Ovary (tissue), 9 donors: Measurements from ENCODE around the gene CTBP2. TPM values are rescaled to one million over a fixed set of nuclear protein-coding genes. Genes with fewer than 3 reads are reported as not detected.
"Not testable (repeated sequence)": the region's sequence is repeated elsewhere in the genome, so short reads cannot be mapped to it uniquely, and the experiment has no call there.

Source experiments
- DNase-seq, 5 donors: peaks; one replicate each; pipeline ENCODE4 v3.0.0-alpha.2; 2019 to 2020
- H3K27ac ChIP-seq, 2 donors: fragments of 200-600 bp; one replicate each; pipeline versions ENCODE4 v1.5.1 to v1.8.0; 2019 to 2022
- H3K27me3 ChIP-seq: fragments of 200-600 bp; one replicate; pipeline ENCODE4 v1.8.0; 2022
- H3K36me3 ChIP-seq: fragments of 200-600 bp; sonication (generic); one replicate; pipeline ENCODE4 v1.5.1; 2019
- H3K4me1 ChIP-seq: one replicate; pipeline ENCODE4 v1.8.1; 2013; ENCODE audit warnings: mild to moderate bottlenecking, moderate library complexity; ENCODE audit not compliant: insufficient read depth
- H3K4me3 ChIP-seq: fragments of 200-600 bp; sonication (generic); one replicate; pipeline ENCODE4 v1.5.1; 2017
- H3K9me3 ChIP-seq, 2 donors: fragments of 200-600 bp in 1 of 2; sonication (generic) in 1 of 2; one replicate each; pipeline versions ENCODE4 v1.5.1 to v1.8.1; 2013 to 2019; ENCODE audit warnings: mild to moderate bottlenecking in 1 of 2, moderate library complexity in 1 of 2
- EP300 ChIP-seq: sonication (generic); formaldehyde crosslinking; IDR thresholded peaks from one replicate; pipeline ENCODE4 v1.6.1; 2017; ENCODE audit warnings: antibody characterized with exemption
- POLR2A ChIP-seq: fragments of 450-650 bp; IDR thresholded peaks from one replicate; pipeline ENCODE4 v1.6.1; 2017; ENCODE audit warnings: antibody characterized with exemption, mild to moderate bottlenecking, moderate library complexity
- whole genome bisulfite sequencing, 3 donors: extraction: QIAGEN DNeasy Blood & Tissue Kit in 1 of 3; methylation state at CpG; one replicate each; pipeline versions ENCODE4 v1.1.5 to v1.1.7; 2013 to 2017; 5-methylcytosine and 5-hydroxymethylcytosine counted together
- intact Hi-C, 4 donors: fragments of 100-400 bp; cut with DNase I; formaldehyde crosslinking; loops; one replicate each; pipeline versions ENCODE4 v1.11.0 to v1.15.1; 2022 to 2023
- polyA plus RNA-seq, 2 donors: library from polyadenylated mRNA; stranded (reverse); fragments of 200-250 nt in 1 of 2; fragments of 350-450 nt in 1 of 2; fragmentation: Illumina TruSeq in 1 of 2; extraction: RNeasy Lipid Tissue Mini Kit (QIAGEN cat#74804) in 1 of 2; gene quantifications; one replicate each; pipeline ENCODE4 v1.2.3, GENCODE V29; 2013 to 2014
- total RNA-seq, 7 donors: library from RNA; depleted of rRNA in 2 of 7; stranded (reverse); fragments of >200 nt in 2 of 7; fragmentation: NEBNext Ultra II Directional in 3 of 7; extraction: Animal tissue kit (Norgen Biotek cat#: 25700) in 3 of 7; gene quantifications; one replicate each; pipeline versions ENCODE4 v1.1.0 to v1.2.4, GENCODE V29; 2016 to 2023
- TF ChIP-seq, protein P1 (sequence below), 3 donors: fragments of 450-650 bp in 2 of 3; fragments of 200-600 bp in 1 of 3; IDR thresholded peaks; one replicate each; pipeline versions ENCODE4 v1.5.1 to v1.8.0; 2016 to 2022; ENCODE audit warnings: antibody characterized with exemption in 3 of 3, mild to moderate bottlenecking in 1 of 3
- donor health status: DM: no; HTN: no; CAD: no; lungs with moderate emphysema.
- donor health status: DM: no; HTN: no; CAD: no.
- donor health status: Bipolar disorder and iron deficiency.
- donor health status: DM: yes; HTN: yes; CAD: no.
- donor health status: DM: no; HTN: no; CAD: no.
- donor health status: DM: yes; HTN: yes; CAD: no.

The CTBP2 gene
- total and polyA plus RNA-seq, 9 donors, result 25.3 to 107 (median 69.5) TPM

DNA sequence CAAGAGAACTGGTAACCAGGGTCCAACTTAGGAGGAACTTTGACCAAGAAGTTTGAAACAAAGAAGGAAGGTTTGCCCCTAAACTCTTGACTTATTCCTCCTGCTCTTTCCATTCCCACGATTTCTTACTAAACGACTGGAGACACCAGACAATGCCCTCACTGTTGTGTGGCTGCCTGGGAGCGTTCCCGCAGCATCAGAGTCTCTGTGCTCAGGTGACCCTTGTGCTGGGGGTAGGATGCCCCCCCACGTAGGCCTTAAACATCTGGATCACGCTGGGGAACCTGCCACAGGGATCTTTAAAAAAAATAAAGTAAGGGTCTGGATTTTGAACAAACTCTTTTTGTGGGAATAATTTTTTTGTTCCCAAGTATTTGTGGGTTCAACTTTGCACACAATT lies 30.1 kb upstream of the CTBP2 start:
- Histone ChIP-seq H3K9me3 (no peaks in the 10 kb centered on the region), H3K4me1 (no peaks in the 10 kb centered on the region), H3K27ac (no peak overlapping the region), H3K27me3 (no peaks in the 10 kb centered on the region), H3K36me3 (no peaks in the 10 kb centered on the region), H3K4me3 (no peak overlapping the region)
- no peak for DNase-seq
- 72 to 80% (median 76%) methylated on average over 6 of the region's 6 CpGs for WGBS, 3 donors
- intact Hi-C loops, result no loop called here
- TF ChIP-seq, protein P1, sequence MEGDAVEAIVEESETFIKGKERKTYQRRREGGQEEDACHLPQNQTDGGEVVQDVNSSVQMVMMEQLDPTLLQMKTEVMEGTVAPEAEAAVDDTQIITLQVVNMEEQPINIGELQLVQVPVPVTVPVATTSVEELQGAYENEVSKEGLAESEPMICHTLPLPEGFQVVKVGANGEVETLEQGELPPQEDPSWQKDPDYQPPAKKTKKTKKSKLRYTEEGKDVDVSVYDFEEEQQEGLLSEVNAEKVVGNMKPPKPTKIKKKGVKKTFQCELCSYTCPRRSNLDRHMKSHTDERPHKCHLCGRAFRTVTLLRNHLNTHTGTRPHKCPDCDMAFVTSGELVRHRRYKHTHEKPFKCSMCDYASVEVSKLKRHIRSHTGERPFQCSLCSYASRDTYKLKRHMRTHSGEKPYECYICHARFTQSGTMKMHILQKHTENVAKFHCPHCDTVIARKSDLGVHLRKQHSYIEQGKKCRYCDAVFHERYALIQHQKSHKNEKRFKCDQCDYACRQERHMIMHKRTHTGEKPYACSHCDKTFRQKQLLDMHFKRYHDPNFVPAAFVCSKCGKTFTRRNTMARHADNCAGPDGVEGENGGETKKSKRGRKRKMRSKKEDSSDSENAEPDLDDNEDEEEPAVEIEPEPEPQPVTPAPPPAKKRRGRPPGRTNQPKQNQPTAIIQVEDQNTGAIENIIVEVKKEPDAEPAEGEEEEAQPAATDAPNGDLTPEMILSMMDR (IDR thresholded peaks at IDR 0.05), result no peak
- TF ChIP-seq EP300 (no peak), POLR2A (no peak)

DNA sequence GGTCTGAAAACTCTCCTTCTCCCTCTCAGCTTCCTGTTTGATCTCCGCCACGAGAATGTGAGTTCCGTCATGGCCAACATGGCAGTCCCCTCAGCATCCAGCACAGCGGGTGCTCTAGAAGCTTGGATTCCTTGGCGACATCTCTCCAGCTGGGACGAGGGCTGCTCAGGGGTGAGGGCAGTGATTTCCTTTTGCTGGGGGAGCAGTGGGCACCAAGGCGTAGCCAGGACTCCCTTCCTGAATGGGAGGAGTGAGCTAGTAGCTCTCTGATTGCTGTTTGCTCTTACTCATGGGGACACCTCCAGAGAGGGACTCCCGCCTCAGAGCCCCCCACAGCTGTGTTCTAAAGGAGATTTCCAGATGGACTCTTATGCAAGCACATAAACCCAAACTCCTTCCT lies 28.8 kb upstream of the CTBP2 start:
- no peak overlapping the region for H3K4me3 ChIP-seq
- DNase-seq, result peak in 1 of 5 donors; percentile 4
- no peak for TF ChIP-seq EP300
- TF ChIP-seq, protein P1 (IDR thresholded peaks at IDR 0.05), result no peak
- no peak for TF ChIP-seq POLR2A
- H3K27ac ChIP-seq, result no peak overlapping the region
- no peaks in the 10 kb centered on the region for H3K36me3 ChIP-seq
- no peaks in the 10 kb centered on the region for H3K9me3 ChIP-seq
- intact Hi-C loops, result no loop called here
- H3K27me3 ChIP-seq, result no peaks in the 10 kb centered on the region
- WGBS, 3 donors, result 84 to 92% (median 86%) methylated on average over 8 of the region's 8 CpGs
- H3K4me1 ChIP-seq, result no peaks in the 10 kb centered on the region

DNA sequence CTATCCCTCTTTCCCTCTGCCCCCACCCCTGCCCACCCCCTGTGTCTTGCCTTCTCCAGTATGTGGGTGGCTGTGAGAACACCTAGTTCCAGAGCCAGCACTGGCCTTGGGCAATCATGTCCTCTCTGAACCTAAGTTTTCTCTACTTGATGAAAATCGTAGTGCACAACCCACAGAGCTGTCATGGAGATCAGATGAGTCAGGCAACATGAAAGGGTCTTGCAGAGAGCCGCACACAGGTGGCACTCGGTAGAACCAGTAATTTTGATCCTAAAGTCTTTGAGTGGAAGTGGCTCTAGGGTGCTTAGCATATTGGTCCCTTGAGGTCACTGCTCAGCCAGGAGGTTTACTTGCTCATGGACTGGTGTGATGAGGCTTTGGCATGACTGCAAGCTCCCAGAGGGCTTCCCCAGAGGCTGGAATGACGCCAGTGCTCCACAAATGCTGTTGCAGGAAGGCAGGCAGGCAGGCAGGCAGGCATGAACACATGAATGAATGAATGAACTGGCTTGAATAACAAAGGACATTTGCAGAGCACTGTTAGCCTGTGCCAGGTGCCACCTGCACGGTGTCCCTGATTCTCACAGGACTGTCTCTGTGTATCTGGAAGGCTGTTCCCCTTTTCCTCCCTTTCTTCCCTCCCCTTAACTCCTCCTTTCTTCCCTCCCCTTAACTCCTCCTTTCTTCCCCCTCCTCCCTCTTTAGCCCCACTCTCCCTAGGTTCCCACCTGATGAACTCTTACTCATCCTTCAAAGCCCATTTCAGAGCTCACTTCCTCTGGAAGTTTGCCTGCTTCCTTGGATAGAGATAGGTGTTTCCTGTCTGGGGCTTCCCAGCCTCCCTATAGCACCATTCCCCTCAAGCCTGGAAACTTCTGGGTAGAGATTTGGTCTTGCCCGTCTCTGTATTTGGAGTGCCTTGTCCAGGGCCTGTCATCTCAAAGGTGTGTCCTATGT lies 27.2 kb upstream of the CTBP2 start:
- no peaks in the 10 kb centered on the region for H3K36me3 ChIP-seq
- DNase-seq, result peak in 1 of 5 donors; percentile 5
- H3K9me3 ChIP-seq, result no peaks in the 10 kb centered on the region
- 78 to 80% (median 78%) methylated on average over 6 of the region's 6 CpGs for WGBS, 3 donors
- H3K4me3 ChIP-seq, result no peak overlapping the region
- intact Hi-C loops, result no loop called here
- no peaks in the 10 kb centered on the region for H3K4me1 ChIP-seq
- H3K27ac ChIP-seq, result no peak overlapping the region
- no peaks in the 10 kb centered on the region for H3K27me3 ChIP-seq
- TF ChIP-seq POLR2A (no peak), EP300 (no peak)
- TF ChIP-seq, protein P1 (IDR thresholded peaks at IDR 0.05), result no peak

DNA sequence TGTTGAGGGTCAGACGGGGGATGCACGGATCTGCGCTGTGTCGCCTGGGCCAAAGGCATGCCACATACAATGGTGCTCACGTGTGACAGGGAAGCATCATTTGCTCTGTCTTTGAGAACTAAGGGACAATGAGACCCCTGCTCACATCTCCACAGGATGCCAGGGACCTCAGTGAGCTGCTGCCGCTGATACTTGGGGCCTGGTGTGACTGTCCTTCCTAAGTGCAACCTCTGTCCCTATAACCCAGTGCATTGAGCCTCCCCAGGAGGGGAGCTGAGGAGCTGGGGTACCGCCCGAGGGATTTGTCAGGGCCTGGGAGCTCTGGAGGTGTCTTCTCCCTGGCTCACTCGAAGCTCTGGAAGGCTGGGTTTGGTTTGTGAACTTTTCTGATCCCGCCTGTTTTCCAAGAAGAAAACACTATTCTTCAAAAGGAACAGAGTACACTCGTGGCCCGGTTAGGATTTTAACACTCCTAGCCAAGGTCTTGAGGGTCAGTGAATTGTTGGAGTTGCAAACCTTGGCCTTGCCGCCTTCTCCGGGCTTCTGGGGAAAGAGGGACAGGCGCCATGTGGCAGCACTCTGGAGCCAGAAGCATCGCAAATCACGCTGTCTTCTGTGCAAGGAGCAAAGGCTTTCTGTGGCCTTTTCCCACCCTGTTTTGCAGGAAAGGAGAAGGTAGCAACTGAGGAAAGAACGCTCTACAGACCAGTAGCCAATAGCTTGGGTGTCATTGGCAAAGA lies 26.2 kb upstream of the CTBP2 start:
- intact Hi-C loops, result no loop called here
- Histone ChIP-seq H3K27me3 (no peaks in the 10 kb centered on the region), H3K4me3 (no peak overlapping the region), H3K36me3 (no peaks in the 10 kb centered on the region), H3K9me3 (no peaks in the 10 kb centered on the region), H3K4me1 (no peaks in the 10 kb centered on the region), H3K27ac (no peak overlapping the region)
- peak in 1 of 5 donors; percentile 2 for DNase-seq
- TF ChIP-seq POLR2A (no peak), EP300 (no peak)
- TF ChIP-seq, protein P1 (IDR thresholded peaks at IDR 0.05), result no peak
- 74 to 78% (median 78%) methylated on average over 18 of the region's 18 CpGs for WGBS, 3 donors

DNA sequence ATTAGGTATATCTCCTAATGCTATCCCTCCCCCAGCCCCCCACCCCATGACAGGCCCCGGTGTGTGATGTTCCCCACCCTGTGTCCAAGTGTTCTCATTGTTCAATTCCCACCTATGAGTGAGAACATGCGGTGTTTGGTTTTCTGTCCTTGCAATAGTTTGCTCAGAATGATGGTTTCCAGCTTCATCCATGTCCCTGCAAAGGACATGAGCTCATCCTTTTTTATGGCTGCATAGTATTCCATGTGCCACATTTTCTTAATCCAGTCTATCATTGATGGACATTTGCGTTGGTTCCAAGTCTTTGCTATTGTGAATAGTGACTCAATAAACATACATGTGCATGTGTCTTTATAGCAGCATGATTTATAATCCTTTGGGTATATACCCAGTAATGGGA lies 18.7 kb upstream of the CTBP2 start:
- H3K4me1 ChIP-seq, H3K9me3 ChIP-seq, intact Hi-C loops, DNase-seq, H3K27me3 ChIP-seq, H3K27ac ChIP-seq, H3K4me3 ChIP-seq, H3K36me3 ChIP-seq: not testable (repeated sequence)
- WGBS, 3 donors, result 96 to 99% (median 97%) methylated on average over 3 of the region's 3 CpGs
